B cell (primary cell): ENCODE data around the gene SF1.

Source experiments
- CTCF ChIP-seq: fragments of 200-600 bp; IDR thresholded peaks from one replicate; pipeline ENCODE4 v1.8.0; 2022; ENCODE audit warnings: antibody characterized with exemption, mild to moderate bottlenecking
- EZH2 ChIP-seq: IDR thresholded peaks from 2 replicates; pipeline ENCODE4 v1.6.1; 2012; ENCODE audit warnings: borderline replicate concordance, low read depth, mild to moderate bottlenecking, moderate library complexity, low read length; ENCODE audit not compliant: insufficient read depth, poor library complexity, severe bottlenecking

- TF ChIP-seq EZH2 (no peak), CTCF (peak; percentile 86)
Observed at GRCh38 chr11:64742889-64743590, 35.3 kb downstream of the SF1 start.
